G401 (cell line): ENCODE measurements around the gene PLK2. TPM values are rescaled to one million over a fixed set of nuclear protein-coding genes. Genes with fewer than 3 reads are reported as not detected.

Source experiments
- DNase-seq: peaks from one replicate; pipeline ENCODE4 v3.0.0-alpha.2; 2015; ENCODE audit warnings: low spot score
- in situ Hi-C: cut with HindIII; loops from 2 replicates; pipeline ENCODE4 v1.10.0; 2016; ENCODE audit warnings: low sequenced_read_pairs, mixed read lengths
- total RNA-seq: library from RNA; depleted of rRNA; stranded (reverse); fragments of >200 nt; shearing (Covaris generic); gene quantifications from 2 replicates; pipeline ENCODE4 v1.2.3, GENCODE V29; 2014

Gene PLK2
- total RNA-seq, 1 experiment from 2014 or later, result 0.51 TPM

DNA sequence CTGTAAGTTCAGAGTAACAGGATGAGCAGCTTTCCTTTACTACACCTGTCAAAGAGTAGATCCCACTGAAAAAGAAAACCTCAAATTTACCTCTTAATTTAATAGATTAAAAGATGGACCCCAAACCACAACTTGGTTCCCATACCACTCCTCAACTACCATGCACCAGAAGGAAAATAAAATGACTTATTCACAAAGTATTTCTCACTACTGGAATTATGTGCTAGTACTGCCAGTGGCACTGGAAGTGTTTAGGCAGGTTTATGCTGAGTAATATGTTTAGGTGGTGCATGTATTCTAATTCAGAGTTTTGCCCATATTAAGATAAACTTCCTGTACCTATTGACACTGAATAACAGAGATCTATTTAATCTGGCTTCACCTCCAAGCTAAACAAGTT, 6.6 kb downstream of the PLK2 start:
- in situ Hi-C loops, result no loop called here

DNA sequence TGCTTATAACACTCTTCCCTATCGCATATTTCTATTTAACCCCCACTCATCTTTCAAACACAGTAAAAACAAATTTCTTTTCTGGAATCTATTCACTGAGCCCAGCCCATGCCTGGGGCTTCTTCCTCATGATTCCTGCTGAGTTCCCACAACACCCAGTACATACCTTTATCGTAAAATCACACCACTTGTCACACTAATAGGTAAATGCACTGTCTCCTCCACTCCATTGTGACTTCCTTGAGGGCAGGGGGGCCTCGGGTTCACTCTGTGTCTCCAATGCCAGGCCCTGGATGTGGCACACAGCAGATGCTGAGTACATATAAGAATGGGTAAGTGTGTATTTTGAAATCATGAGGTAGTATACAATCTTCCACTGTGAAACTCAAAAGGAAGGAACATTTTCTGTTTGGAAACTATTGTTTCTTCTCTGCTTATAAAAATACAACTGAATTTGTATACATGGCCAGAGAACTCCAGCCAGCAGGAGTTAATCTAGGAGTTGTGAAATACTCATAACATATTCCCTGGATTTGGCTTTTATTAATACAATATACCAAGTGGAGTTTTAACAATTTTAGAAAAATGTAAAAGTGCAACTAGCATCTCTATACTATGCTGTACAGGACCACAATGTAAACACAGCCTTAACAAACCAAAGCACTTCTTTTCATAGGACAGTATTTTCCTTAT, 7.2 kb downstream of the PLK2 start:
- DNase-seq, result no peak
- in situ Hi-C loops, result no loop called here

More for the DNA sequence above, 6.6 kb downstream of the PLK2 start:
- DNase-seq, result no peak

- in situ Hi-C loops, result no loop called here
- DNase-seq, result no peak
Measured at GRCh38 chr5:58451732-58452565, 7.9 kb downstream of the PLK2 start.

DNA sequence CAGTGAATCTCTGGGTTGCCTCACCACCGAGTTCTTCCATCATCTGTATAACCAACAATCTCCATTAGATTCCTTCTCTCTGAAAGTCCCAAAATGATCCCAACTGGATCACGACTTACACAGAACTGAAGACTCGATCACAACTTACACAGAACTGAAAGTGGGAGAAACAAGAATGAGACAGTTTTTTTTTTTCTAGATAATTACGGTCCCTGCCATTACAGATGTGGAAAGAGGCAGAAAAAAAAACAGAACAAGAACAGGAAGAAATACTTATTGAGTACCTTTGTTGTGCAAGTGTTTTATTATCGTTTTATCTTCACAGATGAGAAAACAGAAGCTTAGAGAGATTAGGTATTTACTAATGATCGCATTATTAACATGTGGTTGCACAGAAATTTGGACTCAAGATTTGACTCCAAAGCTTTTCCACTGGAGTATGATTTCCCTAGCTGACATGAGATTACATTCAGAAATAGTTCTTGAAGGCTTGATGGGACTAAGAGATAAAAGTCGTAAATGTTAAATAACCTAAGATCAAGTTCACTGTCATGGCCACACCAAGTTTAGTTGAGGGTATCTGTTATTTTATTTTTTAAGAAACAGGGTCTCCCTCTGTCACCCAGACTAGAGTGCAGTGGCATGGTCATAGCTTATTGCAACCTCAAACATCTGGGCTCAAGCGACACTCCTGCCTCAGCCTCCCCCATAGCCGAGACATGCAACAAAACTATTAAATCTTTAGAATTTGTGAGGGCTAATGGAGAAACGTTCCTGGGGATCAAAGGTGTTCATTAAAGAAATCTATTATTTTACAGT, 8.9 kb downstream of the PLK2 start:
- no peak for DNase-seq
- in situ Hi-C loops, result no loop called here

DNA sequence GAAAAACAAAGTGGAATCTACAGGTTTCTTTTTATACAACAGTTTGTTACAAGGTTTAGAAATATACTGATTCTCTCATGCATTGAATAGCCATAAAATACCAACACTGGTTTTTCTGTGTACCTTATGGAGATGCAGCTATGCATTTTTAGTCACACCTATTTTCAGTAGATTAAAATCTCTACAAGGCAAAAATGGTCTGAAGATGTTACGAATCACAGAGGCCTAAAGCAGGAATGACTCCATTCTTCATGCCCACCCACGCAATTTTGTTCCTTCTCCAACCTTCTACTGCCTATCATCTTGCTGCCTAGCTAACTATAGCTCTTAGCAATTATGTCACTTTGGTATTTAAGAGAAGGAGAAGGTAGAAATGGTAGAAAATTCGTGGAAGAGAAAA, 9.9 kb downstream of the PLK2 start:
- no peak for DNase-seq
- in situ Hi-C loops, result no loop called here

GRCh38 chr5:58447226-58447625, 12.7 kb downstream of the PLK2 start:
- in situ Hi-C loops, result no loop called here

DNA sequence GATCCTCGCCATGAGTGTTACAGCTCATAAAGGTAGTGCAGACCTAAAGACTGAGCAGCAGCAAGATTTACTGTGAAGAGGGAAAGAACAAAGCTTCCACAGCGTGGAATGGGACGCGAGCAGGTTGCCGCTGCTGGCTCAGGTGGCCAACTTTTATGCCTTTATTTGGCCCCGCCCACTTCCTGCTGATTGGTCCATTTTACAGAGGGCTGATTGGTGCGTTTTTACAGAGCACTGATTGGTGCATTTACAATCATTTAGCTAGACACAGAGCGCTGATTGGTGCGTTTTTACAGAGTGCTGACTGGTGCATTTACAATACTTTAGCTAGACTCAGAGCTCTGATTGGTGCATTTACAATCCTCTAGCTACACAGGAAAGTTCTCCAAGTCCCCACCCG, 13.9 kb downstream of the PLK2 start:
- no peak for DNase-seq
- in situ Hi-C loops, result no loop called here

More at GRCh38 chr5:58447226-58447625, 12.7 kb downstream of the PLK2 start:
- DNase-seq, result no peak

GRCh38 chr5:58444805-58445204, 15.1 kb downstream of the PLK2 start:
- in situ Hi-C loops, result no loop called here

DNA sequence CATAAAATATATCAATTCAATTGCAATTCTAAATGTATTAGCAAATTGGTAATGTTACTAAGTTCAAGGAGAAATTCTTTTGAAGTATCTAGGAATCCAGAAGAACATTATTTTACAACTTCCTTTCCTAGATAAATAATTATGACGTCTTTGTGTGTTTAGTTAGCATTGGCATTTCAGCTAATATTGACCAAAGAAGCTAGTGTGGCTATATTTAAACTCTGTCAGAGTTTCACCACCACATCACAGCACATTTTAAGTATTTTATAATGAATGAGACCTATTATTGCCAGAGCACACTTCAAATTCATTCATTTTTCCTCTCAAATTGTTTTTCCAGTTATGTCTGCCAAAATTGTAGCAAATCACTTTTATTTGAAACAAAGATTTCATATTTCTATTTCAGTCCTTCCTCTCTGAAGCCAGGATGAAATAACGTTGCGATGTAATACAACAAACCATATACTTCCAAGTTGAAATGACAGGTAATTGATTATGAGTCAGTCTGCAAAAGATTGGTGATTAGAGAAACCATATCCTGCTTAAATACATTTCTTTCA, 18.9 kb downstream of the PLK2 start:
- in situ Hi-C loops, result no loop called here
- DNase-seq, result no peak

More at GRCh38 chr5:58444805-58445204, 15.1 kb downstream of the PLK2 start:
- DNase-seq, result no peak

- in situ Hi-C loops, result no loop called here
- no peak for DNase-seq
Measured at GRCh38 chr5:58439094-58439644, 20.7 kb downstream of the PLK2 start.

- in situ Hi-C loops, result no loop called here
- DNase-seq, result no peak
Measured at GRCh38 chr5:58437661-58438060, 22.2 kb downstream of the PLK2 start.

GRCh38 chr5:58431832-58432231, 28.1 kb downstream of the PLK2 start:
- no peak for DNase-seq
- in situ Hi-C loops, result no loop called here

DNA sequence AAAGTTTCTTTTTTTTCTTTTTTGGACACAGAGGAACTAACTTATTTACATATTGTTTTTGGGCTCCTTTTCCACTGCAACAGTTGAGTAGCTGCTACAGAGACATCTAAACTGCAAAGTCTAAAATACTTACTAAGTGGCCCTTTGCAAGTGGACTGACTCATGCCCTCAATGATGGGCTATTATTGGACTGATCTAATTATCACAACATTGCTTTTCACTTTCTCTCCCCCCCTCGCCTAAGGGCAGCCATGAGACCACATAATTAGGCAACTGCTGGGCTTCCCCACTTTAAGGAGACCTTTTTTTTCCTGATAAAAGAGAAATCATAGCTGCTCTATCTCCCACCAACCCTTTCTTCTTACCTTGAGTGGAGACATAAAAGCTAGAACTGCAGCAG, 47.0 kb downstream of the PLK2 start:
- DNase-seq, result no peak
- in situ Hi-C loops, result no loop called here

GRCh38 chr5:58412081-58412480, 47.8 kb downstream of the PLK2 start:
- DNase-seq, result no peak
- in situ Hi-C loops, result no loop called here

- in situ Hi-C loops, result no loop called here
- no peak for DNase-seq
Measured at GRCh38 chr5:58411372-58411771, 48.5 kb downstream of the PLK2 start.

DNA sequence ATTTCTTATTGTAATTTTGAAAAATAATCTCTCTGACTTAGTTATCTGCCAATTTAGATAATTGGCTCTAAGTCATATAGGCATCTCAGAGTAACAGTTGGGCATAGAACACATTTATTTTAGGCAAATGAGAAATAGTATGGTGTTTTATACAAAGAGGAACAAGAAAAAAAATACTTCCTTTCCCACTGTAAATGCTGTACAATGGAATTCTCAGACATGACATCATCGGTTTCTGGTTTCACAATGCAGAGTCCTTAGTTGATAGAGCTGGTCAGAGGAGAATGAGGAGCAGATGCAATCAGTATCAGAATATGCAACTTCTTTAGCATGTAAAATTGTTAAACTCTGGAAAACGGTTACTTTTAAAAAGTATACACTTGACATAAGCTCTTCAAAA, 49.4 kb downstream of the PLK2 start:
- in situ Hi-C loops, result no loop called here
- DNase-seq, result no peak

GRCh38 chr5:58407042-58407719, 52.7 kb downstream of the PLK2 start:
- no peak for DNase-seq
- in situ Hi-C loops, result no loop called here

DNA sequence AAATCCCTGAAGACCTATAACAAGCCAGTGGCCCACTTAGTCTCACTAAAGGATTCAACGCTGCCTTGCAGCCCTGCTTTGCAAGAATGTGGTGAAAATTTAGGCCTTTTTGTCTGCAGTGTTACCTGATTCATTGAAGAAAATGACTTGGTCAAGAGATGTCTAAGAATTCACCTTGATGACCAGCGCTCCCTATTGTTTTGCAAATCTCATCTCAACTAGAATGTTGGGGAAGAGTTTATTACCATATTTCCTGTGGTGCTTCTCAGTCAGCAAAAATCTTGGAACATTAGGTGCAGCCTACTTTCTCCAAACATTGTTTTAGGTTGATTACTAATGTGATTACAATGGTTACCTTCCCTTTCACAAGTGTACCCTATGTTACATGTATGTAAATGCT, 53.5 kb downstream of the PLK2 start:
- in situ Hi-C loops, result no loop called here
- no peak for DNase-seq

DNA sequence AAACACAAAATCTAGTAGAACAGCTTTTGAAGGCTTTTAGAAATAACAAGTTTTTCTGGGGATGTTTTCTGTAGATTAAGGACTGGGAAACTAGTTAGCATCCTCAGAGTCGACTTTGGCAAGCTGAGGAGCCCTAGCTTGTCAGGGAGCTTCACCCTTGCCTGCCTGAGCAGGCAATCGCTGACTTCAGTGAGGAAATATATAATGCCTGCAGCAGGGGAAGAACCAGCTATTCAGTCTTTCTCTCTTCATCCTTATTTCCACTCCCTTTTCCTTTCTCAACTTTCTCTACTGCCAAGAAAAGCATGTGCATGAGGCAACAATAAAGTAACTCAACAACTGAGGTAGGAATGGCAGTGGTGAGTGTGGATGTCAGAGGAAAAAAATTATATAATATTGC, 54.7 kb downstream of the PLK2 start:
- in situ Hi-C loops, result no loop called here
- no peak for DNase-seq
